Panc1 (cell line): Measurements from ENCODE around the gene RETREG1. TPM values are rescaled to one million over a fixed set of nuclear protein-coding genes. Genes with fewer than 3 reads are reported as not detected.

Experiments
- ATAC-seq: fragments of 200-7000 bp; cut with Tn5 transposase; 2 replicates; pipeline ENCODE4 v1.9.1; 2020; ENCODE audit warnings: mild to moderate bottlenecking, moderate library complexity
- BruUV-seq: library from RNA; stranded (reverse); fragments of 400-500 nt; replicated peaks from 2 replicates; lab custom pipeline; 2021; lab: Mats Ljungman, UMichigan
- CTCF ChIA-PET: fragments of 300-600 bp; sonication (Branson Sonifier 250); formaldehyde crosslinking; loops from one replicate; lab custom pipeline; 2022; ENCODE audit warnings: antibody characterized with exemption; lab: Charles Lee
- POLR2A ChIA-PET: fragments of 300-600 bp; sonication (Branson Sonifier 250); formaldehyde crosslinking; loops from one replicate; lab custom pipeline; 2022; ENCODE audit warnings: antibody characterized with exemption; lab: Charles Lee
- DNase-seq: peaks from one replicate; pipeline ENCODE4 v3.0.0-alpha.2; 2010; ENCODE audit warnings: low read depth, low spot score
- H3K27ac ChIP-seq: 2 replicates; pipeline ENCODE4 v1.5.1; 2011; ENCODE audit warnings: mild to moderate bottlenecking, low read length, inconsistent platforms
- H3K27me3 ChIP-seq: fragments of 200-500 bp; sonication (Bioruptor generic); 2 replicates; pipeline ENCODE4 v1.6.0; 2014; ENCODE audit warnings: low read length, inconsistent platforms; ENCODE audit not compliant: control insufficient read depth, insufficient read depth
- H3K36me3 ChIP-seq: fragments of 200-500 bp; sonication (Bioruptor generic); 2 replicates; pipeline ENCODE4 v1.5.1; 2014; ENCODE audit warnings: inconsistent platforms, mild to moderate bottlenecking, low read length, moderate library complexity; ENCODE audit not compliant: control insufficient read depth, insufficient read depth
- H3K4me1 ChIP-seq: 2 replicates; pipeline ENCODE4 v1.5.1; 2011; ENCODE audit warnings: inconsistent platforms, mild to moderate bottlenecking, low read length, moderate library complexity; ENCODE audit not compliant: control insufficient read depth, insufficient read depth
- H3K4me3 ChIP-seq, 2 experiments: 2 replicates each; pipeline ENCODE4 v1.5.1; 2011 to 2012; ENCODE audit warnings: low read depth in 2 of 2, low read length in 2 of 2, mild to moderate bottlenecking in 2 of 2, inconsistent platforms in 1 of 2, moderate library complexity in 1 of 2
- H3K9me3 ChIP-seq: fragments of 200-500 bp; sonication (Bioruptor generic); 2 replicates; pipeline ENCODE4 v1.5.1; 2014; ENCODE audit warnings: low read depth, mild to moderate bottlenecking, inconsistent platforms, low read length, moderate library complexity; ENCODE audit not compliant: control insufficient read depth, insufficient read depth
- POLR2AphosphoS5 ChIP-seq: IDR thresholded peaks from 2 replicates; pipeline ENCODE4 v1.6.1; 2012; ENCODE audit warnings: mild to moderate bottlenecking, low read depth, low read length, moderate library complexity
- SIN3A ChIP-seq: IDR thresholded peaks from 2 replicates; pipeline ENCODE4 v1.6.1; 2012; ENCODE audit warnings: low read depth, mild to moderate bottlenecking, low read length, moderate library complexity, borderline replicate concordance; ENCODE audit not compliant: insufficient read depth
- TCF7L2 ChIP-seq: IDR thresholded peaks from 2 replicates; pipeline ENCODE4 v1.6.1; 2011; ENCODE audit warnings: mild to moderate bottlenecking, low read depth, low read length, inconsistent platforms
- in situ Hi-C: cut with HindIII; loops from 2 replicates; pipeline ENCODE4 v1.10.0; 2016; ENCODE audit warnings: low sequenced_read_pairs, low pct_unique_long_range_greater_than_20kb
- intact Hi-C: fragments of 100-400 bp; cut with micrococcal nuclease; formaldehyde crosslinking; loops from one replicate; pipeline ENCODE4 v1.10.0; 2022; ENCODE audit not compliant: unreplicated experiment
- total RNA-seq: library from RNA; stranded (reverse); gene quantifications from one replicate; pipeline ENCODE4 v1.2.1, GENCODE V29; 2021; ENCODE audit not compliant: unreplicated experiment
- TF ChIP-seq, protein P1 (sequence below): fragments of 450-650 bp; IDR thresholded peaks from 2 replicates; pipeline ENCODE4 v1.5.1; 2017; ENCODE audit warnings: mild to moderate bottlenecking
- TF ChIP-seq, protein P2 (sequence below), 2 experiments: IDR thresholded peaks; 2 replicates each; pipeline ENCODE4 v1.6.1; 2011 to 2012; ENCODE audit warnings: low read depth in 2 of 2, control low read depth in 1 of 2, low read length in 1 of 2, mild to moderate bottlenecking in 1 of 2, moderate library complexity in 1 of 2; ENCODE audit not compliant: insufficient read depth in 1 of 2

Gene RETREG1
- total RNA-seq, 1 experiment from 2014 or later: 0.74 TPM

DNA sequence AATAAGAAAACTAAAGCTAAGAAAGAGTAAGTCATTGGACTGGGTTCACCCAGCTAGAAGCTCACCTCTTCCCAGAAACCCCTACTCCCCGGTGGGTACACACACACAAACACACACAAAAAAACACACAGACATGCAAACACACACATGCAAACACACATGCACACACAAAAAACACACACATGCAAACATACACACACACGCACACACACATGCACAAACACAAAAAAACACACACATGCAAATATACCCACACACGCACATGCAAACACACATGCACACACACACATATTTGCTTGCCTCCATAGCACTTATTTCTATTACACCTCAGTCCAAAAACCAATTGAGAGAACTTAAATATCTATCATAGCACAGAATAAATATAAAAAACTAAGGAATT lies 26.1 kb downstream of the RETREG1 start:
- Histone ChIP-seq H3K4me3 (no peak overlapping the region), H3K27me3 (no peaks in the 10 kb centered on the region), H3K4me1 (no peaks in the 10 kb centered on the region), H3K36me3 (no peaks in the 10 kb centered on the region), H3K27ac (no peak overlapping the region), H3K9me3 (no peaks in the 10 kb centered on the region)
- intact Hi-C loops: no loop called here
- TF ChIP-seq, protein P1, sequence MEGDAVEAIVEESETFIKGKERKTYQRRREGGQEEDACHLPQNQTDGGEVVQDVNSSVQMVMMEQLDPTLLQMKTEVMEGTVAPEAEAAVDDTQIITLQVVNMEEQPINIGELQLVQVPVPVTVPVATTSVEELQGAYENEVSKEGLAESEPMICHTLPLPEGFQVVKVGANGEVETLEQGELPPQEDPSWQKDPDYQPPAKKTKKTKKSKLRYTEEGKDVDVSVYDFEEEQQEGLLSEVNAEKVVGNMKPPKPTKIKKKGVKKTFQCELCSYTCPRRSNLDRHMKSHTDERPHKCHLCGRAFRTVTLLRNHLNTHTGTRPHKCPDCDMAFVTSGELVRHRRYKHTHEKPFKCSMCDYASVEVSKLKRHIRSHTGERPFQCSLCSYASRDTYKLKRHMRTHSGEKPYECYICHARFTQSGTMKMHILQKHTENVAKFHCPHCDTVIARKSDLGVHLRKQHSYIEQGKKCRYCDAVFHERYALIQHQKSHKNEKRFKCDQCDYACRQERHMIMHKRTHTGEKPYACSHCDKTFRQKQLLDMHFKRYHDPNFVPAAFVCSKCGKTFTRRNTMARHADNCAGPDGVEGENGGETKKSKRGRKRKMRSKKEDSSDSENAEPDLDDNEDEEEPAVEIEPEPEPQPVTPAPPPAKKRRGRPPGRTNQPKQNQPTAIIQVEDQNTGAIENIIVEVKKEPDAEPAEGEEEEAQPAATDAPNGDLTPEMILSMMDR: no peak
- TF ChIP-seq POLR2AphosphoS5 (no peak), SIN3A (no peak), TCF7L2 (no peak)
- TF ChIP-seq, protein P2, sequence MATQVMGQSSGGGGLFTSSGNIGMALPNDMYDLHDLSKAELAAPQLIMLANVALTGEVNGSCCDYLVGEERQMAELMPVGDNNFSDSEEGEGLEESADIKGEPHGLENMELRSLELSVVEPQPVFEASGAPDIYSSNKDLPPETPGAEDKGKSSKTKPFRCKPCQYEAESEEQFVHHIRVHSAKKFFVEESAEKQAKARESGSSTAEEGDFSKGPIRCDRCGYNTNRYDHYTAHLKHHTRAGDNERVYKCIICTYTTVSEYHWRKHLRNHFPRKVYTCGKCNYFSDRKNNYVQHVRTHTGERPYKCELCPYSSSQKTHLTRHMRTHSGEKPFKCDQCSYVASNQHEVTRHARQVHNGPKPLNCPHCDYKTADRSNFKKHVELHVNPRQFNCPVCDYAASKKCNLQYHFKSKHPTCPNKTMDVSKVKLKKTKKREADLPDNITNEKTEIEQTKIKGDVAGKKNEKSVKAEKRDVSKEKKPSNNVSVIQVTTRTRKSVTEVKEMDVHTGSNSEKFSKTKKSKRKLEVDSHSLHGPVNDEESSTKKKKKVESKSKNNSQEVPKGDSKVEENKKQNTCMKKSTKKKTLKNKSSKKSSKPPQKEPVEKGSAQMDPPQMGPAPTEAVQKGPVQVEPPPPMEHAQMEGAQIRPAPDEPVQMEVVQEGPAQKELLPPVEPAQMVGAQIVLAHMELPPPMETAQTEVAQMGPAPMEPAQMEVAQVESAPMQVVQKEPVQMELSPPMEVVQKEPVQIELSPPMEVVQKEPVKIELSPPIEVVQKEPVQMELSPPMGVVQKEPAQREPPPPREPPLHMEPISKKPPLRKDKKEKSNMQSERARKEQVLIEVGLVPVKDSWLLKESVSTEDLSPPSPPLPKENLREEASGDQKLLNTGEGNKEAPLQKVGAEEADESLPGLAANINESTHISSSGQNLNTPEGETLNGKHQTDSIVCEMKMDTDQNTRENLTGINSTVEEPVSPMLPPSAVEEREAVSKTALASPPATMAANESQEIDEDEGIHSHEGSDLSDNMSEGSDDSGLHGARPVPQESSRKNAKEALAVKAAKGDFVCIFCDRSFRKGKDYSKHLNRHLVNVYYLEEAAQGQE (IDR thresholded peaks at IDR 0.05; ENCODE audit: insufficient read depth in 1 of 2, low read depth in 2 of 2, low read length in 1 of 2): no peak
- ChIA-PET CTCF (no interaction called here), POLR2A (no interaction called here)
- no peak for DNase-seq
- ATAC-seq: no peak
- in situ Hi-C loops: no loop called here
- no TSS peak for BruUV-seq

DNA sequence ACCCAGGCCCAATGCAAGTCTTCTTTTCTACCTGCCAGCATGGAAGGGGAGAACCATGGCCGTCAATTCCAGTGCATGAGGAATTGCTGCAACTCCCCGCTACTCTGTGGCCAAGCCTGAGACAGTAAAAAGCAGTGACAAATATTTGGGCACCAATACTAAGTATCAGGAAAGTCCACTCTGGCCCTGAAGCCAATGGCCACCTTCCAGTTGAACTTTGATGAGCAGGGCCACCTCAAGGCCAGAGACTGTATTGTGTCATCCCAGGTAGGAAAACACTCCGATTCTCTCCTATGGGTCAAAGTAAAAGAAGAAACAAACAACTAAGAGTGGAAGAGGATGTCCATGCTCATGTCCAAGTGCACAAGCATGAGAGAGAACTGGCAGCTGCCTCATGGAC lies 27.1 kb downstream of the RETREG1 start:
- Histone ChIP-seq H3K4me3 (no peak overlapping the region), H3K9me3 (no peaks in the 10 kb centered on the region), H3K36me3 (no peaks in the 10 kb centered on the region), H3K27ac (no peak overlapping the region), H3K27me3 (no peaks in the 10 kb centered on the region), H3K4me1 (no peaks in the 10 kb centered on the region)
- intact Hi-C loops (no loop called here), in situ Hi-C loops (no loop called here)
- DNase-seq (no peak), ATAC-seq (no peak)
- POLR2A ChIA-PET: no interaction called here
- CTCF ChIA-PET: no interaction called here
- BruUV-seq: no TSS peak
- TF ChIP-seq TCF7L2 (no peak), POLR2AphosphoS5 (no peak)

GRCh38 chr5:16588434-16589214 lies 28.2 kb downstream of the RETREG1 start:
- no peaks in the 10 kb centered on the region for H3K27me3 ChIP-seq
- no peaks in the 10 kb centered on the region for H3K36me3 ChIP-seq
- no peak for ATAC-seq
- TF ChIP-seq POLR2AphosphoS5 (no peak), TCF7L2 (no peak), SIN3A (no peak)
- TF ChIP-seq, protein P2 (IDR thresholded peaks at IDR 0.05; ENCODE audit: insufficient read depth in 1 of 2, low read depth in 2 of 2, low read length in 1 of 2): no peak
- TF ChIP-seq, protein P1: no peak
- POLR2A ChIA-PET: no interaction called here
- H3K27ac ChIP-seq: no peak overlapping the region
- in situ Hi-C loops: no loop called here
- no peak overlapping the region for H3K4me3 ChIP-seq
- no peaks in the 10 kb centered on the region for H3K4me1 ChIP-seq
- no TSS peak for BruUV-seq
- CTCF ChIA-PET: no interaction called here
- DNase-seq: no peak
- no peaks in the 10 kb centered on the region for H3K9me3 ChIP-seq
- intact Hi-C loops: no loop called here
